Ovary (tissue), 9 donors: Measurements from ENCODE around the gene CPSF4. TPM values are rescaled to one million over a fixed set of nuclear protein-coding genes. Genes with fewer than 3 reads are reported as not detected.

ENCODE experiments used
- DNase-seq, 5 donors: peaks; one replicate each; pipeline ENCODE4 v3.0.0-alpha.2; 2019 to 2020
- H3K27ac ChIP-seq, 2 donors: fragments of 200-600 bp; one replicate each; pipeline versions ENCODE4 v1.5.1 to v1.8.0; 2019 to 2022
- H3K27me3 ChIP-seq: fragments of 200-600 bp; one replicate; pipeline ENCODE4 v1.8.0; 2022
- H3K36me3 ChIP-seq: fragments of 200-600 bp; sonication (generic); one replicate; pipeline ENCODE4 v1.5.1; 2019
- H3K4me1 ChIP-seq: one replicate; pipeline ENCODE4 v1.8.1; 2013; ENCODE audit warnings: mild to moderate bottlenecking, moderate library complexity; ENCODE audit not compliant: insufficient read depth
- H3K4me3 ChIP-seq: fragments of 200-600 bp; sonication (generic); one replicate; pipeline ENCODE4 v1.5.1; 2017
- H3K9me3 ChIP-seq, 2 donors: fragments of 200-600 bp in 1 of 2; sonication (generic) in 1 of 2; one replicate each; pipeline versions ENCODE4 v1.5.1 to v1.8.1; 2013 to 2019; ENCODE audit warnings: mild to moderate bottlenecking in 1 of 2, moderate library complexity in 1 of 2
- EP300 ChIP-seq: sonication (generic); formaldehyde crosslinking; IDR thresholded peaks from one replicate; pipeline ENCODE4 v1.6.1; 2017; ENCODE audit warnings: antibody characterized with exemption
- POLR2A ChIP-seq: fragments of 450-650 bp; IDR thresholded peaks from one replicate; pipeline ENCODE4 v1.6.1; 2017; ENCODE audit warnings: antibody characterized with exemption, mild to moderate bottlenecking, moderate library complexity
- WGBS, 3 donors: extraction: QIAGEN DNeasy Blood & Tissue Kit in 1 of 3; methylation state at CpG; one replicate each; pipeline versions ENCODE4 v1.1.5 to v1.1.7; 2013 to 2017; 5-methylcytosine and 5-hydroxymethylcytosine counted together
- intact Hi-C, 4 donors: fragments of 100-400 bp; cut with DNase I; formaldehyde crosslinking; loops; one replicate each; pipeline versions ENCODE4 v1.11.0 to v1.15.1; 2022 to 2023
- polyA plus RNA-seq, 2 donors: library from polyadenylated mRNA; stranded (reverse); fragments of 200-250 nt in 1 of 2; fragments of 350-450 nt in 1 of 2; fragmentation: Illumina TruSeq in 1 of 2; extraction: RNeasy Lipid Tissue Mini Kit (QIAGEN cat#74804) in 1 of 2; gene quantifications; one replicate each; pipeline ENCODE4 v1.2.3, GENCODE V29; 2013 to 2014
- total RNA-seq, 7 donors: library from RNA; depleted of rRNA in 2 of 7; stranded (reverse); fragments of >200 nt in 2 of 7; fragmentation: NEBNext Ultra II Directional in 3 of 7; extraction: Animal tissue kit (Norgen Biotek cat#: 25700) in 3 of 7; gene quantifications; one replicate each; pipeline versions ENCODE4 v1.1.0 to v1.2.4, GENCODE V29; 2016 to 2023
- TF ChIP-seq, protein P1 (sequence below), 3 donors: fragments of 450-650 bp in 2 of 3; fragments of 200-600 bp in 1 of 3; IDR thresholded peaks; one replicate each; pipeline versions ENCODE4 v1.5.1 to v1.8.0; 2016 to 2022; ENCODE audit warnings: antibody characterized with exemption in 3 of 3, mild to moderate bottlenecking in 1 of 3
- donor health status: DM: no; HTN: no; CAD: no; lungs with moderate emphysema.
- donor health status: DM: no; HTN: no; CAD: no.
- donor health status: Bipolar disorder and iron deficiency.
- donor health status: DM: yes; HTN: yes; CAD: no.
- donor health status: DM: no; HTN: no; CAD: no.
- donor health status: DM: yes; HTN: yes; CAD: no.

Gene CPSF4
- total and polyA plus RNA-seq, 9 donors: 10.7 to 40.9 (median 32.9) TPM

DNA sequence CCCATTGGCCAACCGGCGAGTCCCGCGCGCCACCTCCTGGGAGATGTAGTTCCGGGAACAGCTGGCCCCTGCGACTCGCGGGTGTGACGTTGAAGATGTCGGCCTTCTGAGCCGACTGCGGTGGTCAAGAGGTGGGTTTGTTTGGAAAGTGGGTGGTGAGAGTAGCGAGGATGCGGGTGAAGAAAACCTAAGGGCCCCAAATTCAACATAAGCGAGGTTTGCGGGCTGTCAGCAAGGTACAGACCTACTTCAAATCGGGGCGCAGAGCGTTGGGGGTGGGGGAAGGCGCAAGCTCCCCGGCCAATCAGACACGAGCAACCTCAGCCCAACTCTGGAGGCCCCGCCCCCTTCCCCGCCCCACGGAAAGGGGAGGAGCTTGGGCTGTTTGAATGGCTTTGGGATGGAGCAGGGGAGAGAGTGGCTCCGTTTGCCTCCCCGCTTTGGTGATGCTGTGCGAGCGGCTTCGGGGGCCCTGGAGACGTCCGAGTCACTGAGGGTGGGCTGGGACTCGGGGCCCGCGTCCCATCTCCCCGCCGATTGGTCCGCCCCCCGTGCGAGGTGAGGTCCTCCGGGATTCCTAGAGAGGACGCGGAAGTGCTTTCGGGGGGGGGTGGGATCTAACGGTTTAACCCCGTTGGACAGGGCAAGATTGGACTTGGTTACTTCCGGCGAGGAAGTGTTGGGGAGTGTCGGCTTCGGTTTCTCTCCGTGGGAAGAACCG, 66.0 kb downstream of the CPSF4 start, which contains the start of gene ZKSCAN5:
TSS of gene ZKSCAN5 (plus strand) at position 60 of the 721 bp plus-strand sequence. CDS start 1,383 bp downstream, outside the sequence.
- Histone ChIP-seq H3K4me1 (peaks cover 12% of the 10 kb centered on the region), H3K4me3 (peak within 1 kb of the TSS; percentile 75), H3K36me3 (no peaks in the 10 kb centered on the region), H3K9me3 (no peaks in the 10 kb centered on the region), H3K27me3 (no peaks in the 10 kb centered on the region), H3K27ac (peak within 1 kb of the TSS; percentile 81 to 95)
- peak; percentile 98 to 99 (median 99) for DNase-seq
- intact Hi-C loops: loop anchor here in 2 of 4 donors (5.0 kb wide), 1 partner anchor 48 kb away; the partner anchor contains the start of gene FAM200A (in 2 of the 2)
- WGBS, 3 donors: 0% methylated on average over 32 to 53 of the region's 53 CpGs
- TF ChIP-seq POLR2A (peak; percentile 55), EP300 (peak; percentile 72)
- TF ChIP-seq, protein P1, sequence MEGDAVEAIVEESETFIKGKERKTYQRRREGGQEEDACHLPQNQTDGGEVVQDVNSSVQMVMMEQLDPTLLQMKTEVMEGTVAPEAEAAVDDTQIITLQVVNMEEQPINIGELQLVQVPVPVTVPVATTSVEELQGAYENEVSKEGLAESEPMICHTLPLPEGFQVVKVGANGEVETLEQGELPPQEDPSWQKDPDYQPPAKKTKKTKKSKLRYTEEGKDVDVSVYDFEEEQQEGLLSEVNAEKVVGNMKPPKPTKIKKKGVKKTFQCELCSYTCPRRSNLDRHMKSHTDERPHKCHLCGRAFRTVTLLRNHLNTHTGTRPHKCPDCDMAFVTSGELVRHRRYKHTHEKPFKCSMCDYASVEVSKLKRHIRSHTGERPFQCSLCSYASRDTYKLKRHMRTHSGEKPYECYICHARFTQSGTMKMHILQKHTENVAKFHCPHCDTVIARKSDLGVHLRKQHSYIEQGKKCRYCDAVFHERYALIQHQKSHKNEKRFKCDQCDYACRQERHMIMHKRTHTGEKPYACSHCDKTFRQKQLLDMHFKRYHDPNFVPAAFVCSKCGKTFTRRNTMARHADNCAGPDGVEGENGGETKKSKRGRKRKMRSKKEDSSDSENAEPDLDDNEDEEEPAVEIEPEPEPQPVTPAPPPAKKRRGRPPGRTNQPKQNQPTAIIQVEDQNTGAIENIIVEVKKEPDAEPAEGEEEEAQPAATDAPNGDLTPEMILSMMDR (IDR thresholded peaks at IDR 0.05): no peak

DNA sequence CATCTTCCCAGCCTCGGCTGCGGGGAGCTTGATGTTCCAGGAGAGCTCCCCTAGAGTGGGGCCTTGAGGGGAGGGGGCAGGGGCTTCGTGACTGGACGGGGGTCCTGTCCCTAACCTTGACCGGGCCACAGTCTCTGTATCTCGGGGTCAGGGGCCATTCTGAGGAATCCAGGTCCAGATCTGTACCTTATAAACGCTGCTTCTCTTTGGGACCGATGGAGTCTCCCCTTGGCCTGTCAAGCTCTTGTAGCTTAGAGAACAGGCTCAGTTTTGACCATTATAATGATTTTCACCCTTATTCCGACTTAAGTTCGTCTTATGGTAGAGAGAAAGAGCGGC, 66.5 kb downstream of the CPSF4 start:
- TF ChIP-seq, protein P1 (IDR thresholded peaks at IDR 0.05): no peak
- TF ChIP-seq POLR2A: no peak
- no peak for TF ChIP-seq EP300
- intact Hi-C loops: loop anchor here in 1 of 4 donors (5.0 kb wide), 1 partner anchor 47 kb away; the partner anchor contains the start of gene FAM200A
- WGBS, 3 donors: 2 to 4% (median 4%) methylated on average over 11 of the region's 11 CpGs
- Histone ChIP-seq H3K36me3 (no peaks in the 10 kb centered on the region), H3K4me3 (peak overlapping the region; percentile 75), H3K4me1 (peaks cover 12% of the 10 kb centered on the region), H3K27me3 (no peaks in the 10 kb centered on the region), H3K9me3 (no peaks in the 10 kb centered on the region), H3K27ac (peak overlapping the region; percentile 81 to 95)
- DNase-seq: no peak

Other genes with a start within 250 kb of the CPSF4 start
- not detected for gene KPNA7, start 230.8 kb upstream of the CPSF4 start, total RNA-seq
- 1 to 10 TPM in 1 of 2 donors, under 1 TPM in 1; 0.10 to 1.1 TPM for gene KPNA7, start 230.8 kb upstream of the CPSF4 start, polyA plus RNA-seq
- gene MYH16, start 166.1 kb upstream of the CPSF4 start, total RNA-seq: not detected
- gene MYH16, start 166.1 kb upstream of the CPSF4 start, polyA plus RNA-seq: not detected
- gene ARPC1A, start 113.0 kb upstream of the CPSF4 start, total RNA-seq: 100 to 1,000 TPM in 5 of 7 donors, 10 to 100 TPM in 2; 83.7 to 134 (median 112) TPM
- 100 to 1,000 TPM in 1 of 2 donors, 10 to 100 TPM in 1; 98.1 to 138 TPM for gene ARPC1A, start 113.0 kb upstream of the CPSF4 start, polyA plus RNA-seq
- gene ARPC1B, start 64.2 kb upstream of the CPSF4 start, total RNA-seq: 10 to 100 TPM; 24.2 to 82.5 (median 42.9) TPM
- gene ARPC1B, start 64.2 kb upstream of the CPSF4 start, polyA plus RNA-seq: 10 to 100 TPM; 63.4 to 77.9 TPM
- gene PDAP1, start 30.3 kb upstream of the CPSF4 start, total RNA-seq: 10 to 100 TPM; 31.1 to 90.0 (median 83.9) TPM
- 100 to 1,000 TPM in 1 of 2 donors, 10 to 100 TPM in 1; 81.5 to 155 TPM for gene PDAP1, start 30.3 kb upstream of the CPSF4 start, polyA plus RNA-seq
- 10 to 100 TPM; 44.4 to 96.4 (median 53.4) TPM for gene BUD31, start 30.0 kb upstream of the CPSF4 start, total RNA-seq
- 100 to 1,000 TPM in 1 of 2 donors, 10 to 100 TPM in 1; 75.6 to 157 TPM for gene BUD31, start 30.0 kb upstream of the CPSF4 start, polyA plus RNA-seq
- gene PTCD1, start 145 bp upstream of the CPSF4 start, total RNA-seq: 1 to 10 TPM; 3.9 to 8.3 (median 7.3) TPM
- 1 to 10 TPM; 3.5 to 7.5 TPM for gene PTCD1, start 145 bp upstream of the CPSF4 start, polyA plus RNA-seq
- gene ATP5MF, start 27.2 kb downstream of the CPSF4 start, total RNA-seq: 100 to 1,000 TPM; 122 to 415 (median 142) TPM
- 100 to 1,000 TPM; 418 to 456 TPM for gene ATP5MF, start 27.2 kb downstream of the CPSF4 start, polyA plus RNA-seq
- 10 to 100 TPM in 4 of 7 donors, 1 to 10 TPM in 3; 4.4 to 10.6 (median 10.1) TPM for gene ZNF789, start 33.9 kb downstream of the CPSF4 start, total RNA-seq
- 10 to 100 TPM in 1 of 2 donors, 1 to 10 TPM in 1; 6.7 to 15.8 TPM for gene ZNF789, start 33.9 kb downstream of the CPSF4 start, polyA plus RNA-seq
- gene ZNF394, start 61.3 kb downstream of the CPSF4 start, total RNA-seq: 10 to 100 TPM; 29.5 to 43.8 (median 36.7) TPM
- 10 to 100 TPM; 19.2 to 23.1 TPM for gene ZNF394, start 61.3 kb downstream of the CPSF4 start, polyA plus RNA-seq
- 10 to 100 TPM in 1 of 7 donors, 1 to 10 TPM in 6; 5.4 to 12.1 (median 8.6) TPM for gene ZKSCAN5, start 65.7 kb downstream of the CPSF4 start, total RNA-seq
- 10 to 100 TPM in 1 of 2 donors, 1 to 10 TPM in 1; 5.2 to 10.5 TPM for gene ZKSCAN5, start 65.7 kb downstream of the CPSF4 start, polyA plus RNA-seq
- 10 to 100 TPM in 2 of 7 donors, 1 to 10 TPM in 5; 6.4 to 13.5 (median 9.0) TPM for gene FAM200A, start 113.2 kb downstream of the CPSF4 start, total RNA-seq
- gene FAM200A, start 113.2 kb downstream of the CPSF4 start, polyA plus RNA-seq: 1 to 10 TPM; 7.5 to 8.9 TPM
- 10 to 100 TPM; 48.7 to 68.5 (median 62.4) TPM for gene ZNF655, start 119.7 kb downstream of the CPSF4 start, total RNA-seq
- 10 to 100 TPM; 33.0 to 44.6 TPM for gene ZNF655, start 119.7 kb downstream of the CPSF4 start, polyA plus RNA-seq
- gene TMEM225B, start 159.3 kb downstream of the CPSF4 start, total RNA-seq: 1 to 10 TPM in 4 of 7 donors, under 1 TPM in 3; 0.25 to 3.5 (median 1.2) TPM
- gene TMEM225B, start 159.3 kb downstream of the CPSF4 start, polyA plus RNA-seq: 1 to 10 TPM in 1 of 2 donors, under 1 TPM in 1; 0.84 to 1.7 TPM
- 10 to 100 TPM; 10.2 to 21.1 (median 18.2) TPM for gene ZSCAN25, start 178.0 kb downstream of the CPSF4 start, total RNA-seq
- gene ZSCAN25, start 178.0 kb downstream of the CPSF4 start, polyA plus RNA-seq: 10 to 100 TPM in 1 of 2 donors, 1 to 10 TPM in 1; 9.8 to 10.7 TPM
- 10 to 100 TPM in 1 of 7 donors, 1 to 10 TPM in 3, under 1 TPM in 3; 0.20 to 34.5 (median 1.9) TPM for gene CYP3A5, start 241.1 kb downstream of the CPSF4 start, total RNA-seq
- gene CYP3A5, start 241.1 kb downstream of the CPSF4 start, polyA plus RNA-seq: 1 to 10 TPM in 1 of 2 donors, under 1 TPM in 1; 0.45 to 1.3 TPM